Glutamatergic neuron (in vitro differentiated cells): ENCODE measurements around the gene CTDSPL. TPM values are rescaled to one million over a fixed set of nuclear protein-coding genes. Genes with fewer than 3 reads are reported as not detected.

ENCODE experiments used
- DNase-seq: peaks from one replicate; pipeline ENCODE4 v3.0.0; 2022
- H3K27ac Mint-ChIP-seq: one replicate; pipeline ENCODE4 v1.8.0; 2020; ENCODE audit warnings: mild to moderate bottlenecking, mixed read lengths, inconsistent platforms; ENCODE audit not compliant: unreplicated experiment
- H3K27me3 Mint-ChIP-seq: one replicate; pipeline ENCODE4 v1.8.0; 2020; ENCODE audit warnings: mild to moderate bottlenecking, moderate library complexity, mixed read lengths, inconsistent platforms; ENCODE audit not compliant: unreplicated experiment
- H3K36me3 Mint-ChIP-seq: one replicate; pipeline ENCODE4 v1.8.0; 2020; ENCODE audit warnings: mild to moderate bottlenecking, mixed read lengths, inconsistent platforms; ENCODE audit not compliant: unreplicated experiment
- H3K4me1 Mint-ChIP-seq: one replicate; pipeline ENCODE4 v1.8.0; 2020; ENCODE audit warnings: mild to moderate bottlenecking, low read depth, mixed read lengths, inconsistent platforms; ENCODE audit not compliant: unreplicated experiment
- H3K4me3 Mint-ChIP-seq: one replicate; pipeline ENCODE4 v1.8.0; 2020; ENCODE audit warnings: mild to moderate bottlenecking, mixed read lengths, inconsistent platforms; ENCODE audit not compliant: unreplicated experiment
- H3K9me3 Mint-ChIP-seq: one replicate; pipeline ENCODE4 v1.8.0; 2020; ENCODE audit warnings: mild to moderate bottlenecking, moderate library complexity, mixed read lengths, inconsistent platforms; ENCODE audit not compliant: unreplicated experiment
- total RNA-seq: library from RNA; stranded (reverse); fragmentation: NEBNext Ultra II Directional; extraction: Animal tissue kit (Norgen Biotek cat#: 25700); gene quantifications from one replicate; pipeline ENCODE4 v1.2.1, GENCODE V29; 2021; ENCODE audit not compliant: unreplicated experiment
- TF ChIP-seq, protein P1 (sequence below): fragments of 200-600 bp; sonication (generic); IDR thresholded peaks from one replicate; pipeline ENCODE4 v1.5.0; 2021; ENCODE audit not compliant: partially characterized antibody, unreplicated experiment

Gene CTDSPL
- total RNA-seq, 1 donor from 2014 or later: 6.6 TPM

- Mint-ChIP-seq H3K27me3 (peaks cover 2% of the 10 kb centered on the region), H3K4me1 (no peaks in the 10 kb centered on the region), H3K27ac (no peak overlapping the region), H3K4me3 (no peak overlapping the region), H3K36me3 (peaks cover 23% of the 10 kb centered on the region), H3K9me3 (peaks cover 5% of the 10 kb centered on the region)
- no peak for DNase-seq
- TF ChIP-seq, protein P1, sequence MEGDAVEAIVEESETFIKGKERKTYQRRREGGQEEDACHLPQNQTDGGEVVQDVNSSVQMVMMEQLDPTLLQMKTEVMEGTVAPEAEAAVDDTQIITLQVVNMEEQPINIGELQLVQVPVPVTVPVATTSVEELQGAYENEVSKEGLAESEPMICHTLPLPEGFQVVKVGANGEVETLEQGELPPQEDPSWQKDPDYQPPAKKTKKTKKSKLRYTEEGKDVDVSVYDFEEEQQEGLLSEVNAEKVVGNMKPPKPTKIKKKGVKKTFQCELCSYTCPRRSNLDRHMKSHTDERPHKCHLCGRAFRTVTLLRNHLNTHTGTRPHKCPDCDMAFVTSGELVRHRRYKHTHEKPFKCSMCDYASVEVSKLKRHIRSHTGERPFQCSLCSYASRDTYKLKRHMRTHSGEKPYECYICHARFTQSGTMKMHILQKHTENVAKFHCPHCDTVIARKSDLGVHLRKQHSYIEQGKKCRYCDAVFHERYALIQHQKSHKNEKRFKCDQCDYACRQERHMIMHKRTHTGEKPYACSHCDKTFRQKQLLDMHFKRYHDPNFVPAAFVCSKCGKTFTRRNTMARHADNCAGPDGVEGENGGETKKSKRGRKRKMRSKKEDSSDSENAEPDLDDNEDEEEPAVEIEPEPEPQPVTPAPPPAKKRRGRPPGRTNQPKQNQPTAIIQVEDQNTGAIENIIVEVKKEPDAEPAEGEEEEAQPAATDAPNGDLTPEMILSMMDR: no peak
Measured at GRCh38 chr3:38015485-38015884, 153.8 kb downstream of the CTDSPL start.

DNA sequence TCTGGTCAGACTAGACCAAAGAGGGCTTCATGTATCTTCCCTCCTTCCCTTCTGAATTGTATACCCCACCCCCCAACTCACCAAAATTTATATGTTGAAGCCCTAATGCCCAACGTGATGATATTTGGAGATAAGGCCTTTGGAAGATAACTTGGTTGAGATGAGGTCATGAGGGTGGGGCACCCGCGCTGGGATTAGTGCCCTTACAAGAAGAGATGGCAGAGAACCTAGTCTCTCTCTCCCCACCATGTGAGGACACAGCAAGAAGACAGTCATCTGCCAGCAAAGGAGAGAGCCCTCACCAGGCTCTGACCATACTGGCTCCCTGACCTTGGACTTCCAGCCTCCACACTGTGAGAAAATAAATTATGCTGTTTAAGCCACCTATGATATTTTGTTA, 154.3 kb downstream of the CTDSPL start:
- no peaks in the 10 kb centered on the region for H3K27me3 Mint-ChIP-seq

GRCh38 chr3:38016410-38016809, 154.7 kb downstream of the CTDSPL start:
- Mint-ChIP-seq H3K4me3 (no peak overlapping the region), H3K4me1 (no peaks in the 10 kb centered on the region), H3K36me3 (peaks cover 25% of the 10 kb centered on the region), H3K9me3 (peaks cover 3% of the 10 kb centered on the region), H3K27me3 (no peaks in the 10 kb centered on the region), H3K27ac (no peak overlapping the region)
- TF ChIP-seq, protein P1: no peak
- DNase-seq: no peak

More for the DNA sequence above, 154.3 kb downstream of the CTDSPL start:
- peaks cover 25% of the 10 kb centered on the region for H3K36me3 Mint-ChIP-seq
- no peak overlapping the region for H3K4me3 Mint-ChIP-seq
- H3K27ac Mint-ChIP-seq: no peak overlapping the region
- TF ChIP-seq, protein P1: no peak
- no peak for DNase-seq
- H3K9me3 Mint-ChIP-seq: peaks cover 5% of the 10 kb centered on the region
- H3K4me1 Mint-ChIP-seq: no peaks in the 10 kb centered on the region

DNA sequence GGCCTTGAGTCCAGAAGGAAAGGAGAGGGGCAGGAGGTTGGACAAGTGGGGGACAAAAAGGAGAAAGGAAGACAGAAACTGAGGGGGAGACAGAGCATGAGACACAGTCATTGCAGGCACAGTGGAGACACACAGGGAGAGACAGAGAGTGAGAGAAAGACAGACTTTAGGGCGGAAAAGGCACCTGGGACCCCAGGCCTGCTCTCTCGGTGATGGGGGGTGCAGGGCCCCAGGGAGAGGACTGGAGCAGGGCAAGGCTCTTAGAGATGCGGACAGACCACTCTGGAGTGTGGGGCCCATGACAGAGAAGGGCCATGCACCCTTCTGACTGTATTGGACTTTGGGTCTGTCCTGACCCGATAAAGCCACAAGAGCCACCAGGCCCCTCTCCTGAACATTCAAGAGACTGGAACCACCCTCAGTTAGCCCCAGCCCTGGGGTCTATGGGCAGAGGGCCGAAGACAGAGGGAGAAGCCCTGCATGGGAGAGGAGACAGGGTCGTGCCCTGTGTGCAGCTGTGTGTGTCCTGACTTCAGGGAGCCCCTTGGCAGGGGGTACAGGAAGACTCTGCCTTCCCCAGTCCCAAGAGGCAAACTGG, 155.3 kb downstream of the CTDSPL start:
- Mint-ChIP-seq H3K9me3 (peaks cover 3% of the 10 kb centered on the region), H3K27ac (no peak overlapping the region), H3K4me3 (no peak overlapping the region), H3K36me3 (peaks cover 25% of the 10 kb centered on the region), H3K4me1 (peaks cover 4% of the 10 kb centered on the region), H3K27me3 (no peaks in the 10 kb centered on the region)
- DNase-seq: no peak
- TF ChIP-seq, protein P1: no peak

GRCh38 chr3:38017445-38018295, 156.0 kb downstream of the CTDSPL start:
- no peak overlapping the region for H3K27ac Mint-ChIP-seq
- H3K4me3 Mint-ChIP-seq: no peak overlapping the region
- H3K36me3 Mint-ChIP-seq: peaks cover 25% of the 10 kb centered on the region
- no peaks in the 10 kb centered on the region for H3K27me3 Mint-ChIP-seq
- H3K4me1 Mint-ChIP-seq: peaks cover 4% of the 10 kb centered on the region
- no peak for DNase-seq
- TF ChIP-seq, protein P1: no peak
- H3K9me3 Mint-ChIP-seq: peaks cover 3% of the 10 kb centered on the region
